ENCODE measurements around the gene LOXHD1. TPM values are rescaled to one million over a fixed set of nuclear protein-coding genes. Genes with fewer than 3 reads are reported as not detected.
A peak's percentile ranks its signal among the peaks of the same experiment; 100 is the strongest.

Gene LOXHD1
- total RNA-seq, 1 donor from 2014 or later = not detected

- ATAC-seq (no peak), DNase-seq (ENCODE audit: low spot score) (no peak)
Measured at GRCh38 chr18:46458472-46458871, 198.5 kb downstream of the LOXHD1 start.

GRCh38 chr18:46456691-46457090 is 200.3 kb downstream of the LOXHD1 start:
- DNase-seq (ENCODE audit: low spot score) (no peak), ATAC-seq (no peak)

DNA sequence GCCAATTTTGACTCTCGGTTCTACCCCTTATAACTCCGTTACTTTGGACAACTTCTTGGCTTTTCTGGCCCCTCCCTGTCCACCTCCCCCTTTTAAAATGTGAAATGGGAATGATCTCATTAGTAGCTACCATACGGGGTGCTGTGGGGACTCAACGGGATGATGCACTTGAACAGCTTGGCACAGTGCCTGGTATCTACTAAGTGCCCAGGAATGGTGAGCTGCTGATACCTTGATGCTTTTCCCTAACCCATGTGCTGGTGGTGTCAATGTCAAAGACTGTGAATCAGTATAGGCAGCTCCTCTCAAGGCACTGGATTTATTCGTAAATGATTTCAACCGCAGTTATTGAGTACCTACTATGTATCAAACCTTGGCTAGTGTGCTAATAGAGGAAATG is 204.2 kb downstream of the LOXHD1 start:
- DNase-seq (ENCODE audit: low spot score) = peak; percentile 14
- ATAC-seq = no peak

GRCh38 chr18:46449499-46449898 is 207.5 kb downstream of the LOXHD1 start:
- ATAC-seq (no peak), DNase-seq (ENCODE audit: low spot score) (no peak)

DNA sequence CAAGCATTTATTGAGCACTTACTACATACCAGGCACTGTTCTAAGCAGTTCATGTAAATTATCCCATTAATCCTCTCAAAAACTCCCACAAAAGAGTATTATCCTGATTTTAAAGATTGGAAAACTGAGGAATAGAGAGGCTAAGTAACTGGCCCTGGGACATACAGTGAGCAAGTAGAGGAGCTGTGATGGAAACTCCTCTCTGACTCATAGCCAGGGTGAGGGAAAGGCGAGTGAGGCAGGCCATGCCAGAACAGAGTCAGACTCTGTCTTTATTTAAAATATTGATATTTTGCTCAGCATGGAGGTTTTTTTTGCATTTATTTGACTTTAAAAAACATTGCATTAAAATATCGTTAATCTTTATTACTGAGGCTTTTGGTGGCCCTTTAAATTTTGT is 208.0 kb downstream of the LOXHD1 start:
- ATAC-seq (no peak), DNase-seq (ENCODE audit: low spot score) (no peak)

DNA sequence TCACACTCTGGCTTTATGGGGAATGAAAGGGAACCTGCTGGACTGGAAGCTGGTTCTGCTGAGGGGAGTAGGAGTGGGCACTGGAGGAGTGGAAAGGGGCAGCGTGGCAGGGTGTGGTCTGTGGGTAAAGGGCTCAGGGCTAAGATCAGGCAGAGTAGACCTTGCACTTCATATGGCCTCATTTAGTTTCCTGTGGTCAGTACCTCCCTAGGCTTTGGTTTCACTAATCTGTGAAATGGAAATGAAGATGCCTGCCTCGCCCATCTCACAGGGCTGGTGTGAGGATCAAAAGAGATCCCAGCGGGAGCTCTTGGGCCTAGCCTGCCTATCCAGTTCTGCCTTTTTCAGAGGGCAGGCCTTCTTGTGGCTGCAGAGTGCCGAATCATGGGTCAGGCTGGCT is 208.7 kb downstream of the LOXHD1 start:
- no peak for ATAC-seq
- DNase-seq (ENCODE audit: low spot score) = peak; percentile 12

- peak; percentile 8 for DNase-seq (ENCODE audit: low spot score)
- ATAC-seq = no peak
Measured at GRCh38 chr18:46447792-46448191, 209.2 kb downstream of the LOXHD1 start.

- ATAC-seq = no peak
- no peak for DNase-seq (ENCODE audit: low spot score)
Measured at GRCh38 chr18:46447323-46447722, 209.7 kb downstream of the LOXHD1 start.

DNA sequence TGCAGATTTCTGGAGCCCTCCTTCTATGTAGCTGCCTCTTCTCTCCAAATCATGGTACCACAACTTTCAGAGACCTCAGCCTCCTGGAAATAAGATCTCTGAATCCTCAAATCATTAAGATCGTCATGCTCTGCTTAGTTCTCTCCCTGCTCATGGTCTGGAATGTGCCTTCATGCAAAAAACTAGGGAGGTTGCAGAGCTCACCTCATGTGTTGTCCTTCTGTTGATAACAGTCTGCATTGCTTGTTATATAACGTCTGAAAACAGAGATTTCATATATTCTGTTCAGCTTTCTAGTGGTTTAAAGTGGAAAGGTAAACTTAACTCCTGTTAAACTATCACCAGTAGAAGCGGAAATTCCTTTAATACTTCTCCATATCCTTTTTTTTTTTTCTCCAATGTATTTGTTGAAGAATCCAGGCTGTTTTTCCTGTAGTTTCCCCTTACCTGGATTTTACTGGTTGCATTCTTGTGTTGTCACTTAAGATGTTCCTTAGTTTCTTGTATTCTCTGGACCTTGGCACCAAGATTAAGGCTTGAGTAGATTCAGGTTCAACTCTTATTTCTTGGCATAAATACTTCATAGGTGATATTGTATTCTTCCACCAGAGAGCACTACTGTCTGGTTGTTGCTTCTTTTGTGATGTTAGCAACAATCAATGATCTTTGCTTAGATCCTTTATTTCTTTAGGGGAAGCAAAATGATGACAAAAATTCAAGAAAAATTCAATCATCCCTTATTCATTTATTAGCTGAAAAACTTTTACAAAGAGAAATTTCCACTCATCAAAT is 211.3 kb downstream of the LOXHD1 start:
- ATAC-seq = no peak
- no peak for DNase-seq (ENCODE audit: low spot score)

DNA sequence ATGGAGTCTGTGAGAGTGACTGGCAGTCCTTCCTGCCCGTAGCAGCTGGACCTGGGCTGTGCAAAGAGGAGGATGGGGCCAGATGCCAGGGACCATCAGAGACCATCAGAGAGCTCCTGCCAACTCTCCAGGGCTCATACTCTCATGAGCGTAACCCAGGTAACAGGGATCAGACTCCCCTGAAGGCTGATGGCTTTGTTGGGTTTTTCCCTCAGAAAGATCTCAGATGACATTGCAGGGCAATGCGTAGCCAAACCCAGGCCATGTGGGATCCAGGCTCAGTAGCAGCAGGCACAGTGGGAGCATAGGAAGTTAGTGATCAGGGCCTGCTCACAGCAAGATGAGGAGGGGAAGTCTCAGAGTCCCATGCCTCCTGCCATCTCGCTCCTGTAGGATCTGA is 218.0 kb downstream of the LOXHD1 start:
- DNase-seq (ENCODE audit: low spot score) = peak; percentile 28
- ATAC-seq = no peak

DNA sequence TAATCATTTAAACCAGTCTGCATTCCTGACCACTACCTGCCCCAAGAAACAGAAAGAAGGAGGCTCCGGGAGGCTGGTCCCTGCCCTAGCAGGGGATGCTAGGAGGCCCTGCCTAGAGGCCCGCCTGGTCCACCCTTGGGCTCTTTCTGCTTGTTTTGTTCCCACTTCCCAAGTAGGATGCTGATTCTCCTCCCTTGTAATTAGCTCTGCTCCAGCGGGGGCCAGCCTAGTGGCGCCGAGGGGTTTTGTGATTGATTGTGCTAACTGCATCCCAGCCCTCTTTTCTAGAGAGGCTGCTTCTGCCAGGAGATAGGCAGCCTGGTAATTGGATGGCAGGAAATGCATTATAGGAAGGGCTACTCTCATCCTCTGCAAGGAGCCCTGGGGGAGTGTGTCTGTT is 220.0 kb downstream of the LOXHD1 start:
- DNase-seq (ENCODE audit: low spot score) (peak; percentile 19), ATAC-seq (no peak)

- DNase-seq (ENCODE audit: low spot score) (no peak), ATAC-seq (no peak)
Measured at GRCh38 chr18:46436621-46437020, 220.4 kb downstream of the LOXHD1 start.

DNA sequence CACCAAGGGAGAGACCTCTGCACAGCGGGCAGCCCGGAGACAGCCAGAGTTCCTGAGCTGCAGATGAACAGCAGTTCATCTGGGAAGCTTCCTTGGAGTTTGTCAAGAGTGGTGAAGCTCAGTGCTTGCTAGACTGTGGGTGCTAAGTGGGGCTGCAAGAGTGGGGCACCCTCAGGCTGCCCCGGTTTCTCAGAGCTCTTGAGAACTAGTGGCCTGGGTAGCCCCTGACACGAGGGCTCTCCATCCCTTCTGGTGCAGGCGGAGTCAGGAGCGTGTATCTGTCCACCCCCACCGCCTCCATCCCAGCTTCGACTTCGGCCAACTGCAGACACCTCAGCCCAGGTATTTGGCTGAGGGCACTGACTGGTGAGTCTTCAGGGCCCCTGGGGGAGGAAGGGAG is 222.0 kb downstream of the LOXHD1 start:
- ATAC-seq (no peak), DNase-seq (ENCODE audit: low spot score) (peak; percentile 28)

GRCh38 chr18:46434629-46435028 is 222.4 kb downstream of the LOXHD1 start:
- ATAC-seq (no peak), DNase-seq (ENCODE audit: low spot score) (peak; percentile 7)

- DNase-seq (ENCODE audit: low spot score) (no peak), ATAC-seq (no peak)
Measured at GRCh38 chr18:46433121-46433826, 223.7 kb downstream of the LOXHD1 start.

- no peak for DNase-seq (ENCODE audit: low spot score)
- peak; percentile 63 for ATAC-seq
Measured at GRCh38 chr18:46431522-46432171, 225.4 kb downstream of the LOXHD1 start.

GRCh38 chr18:46429649-46430224 is 227.3 kb downstream of the LOXHD1 start:
- no peak for DNase-seq (ENCODE audit: low spot score)
- ATAC-seq = no peak

DNA sequence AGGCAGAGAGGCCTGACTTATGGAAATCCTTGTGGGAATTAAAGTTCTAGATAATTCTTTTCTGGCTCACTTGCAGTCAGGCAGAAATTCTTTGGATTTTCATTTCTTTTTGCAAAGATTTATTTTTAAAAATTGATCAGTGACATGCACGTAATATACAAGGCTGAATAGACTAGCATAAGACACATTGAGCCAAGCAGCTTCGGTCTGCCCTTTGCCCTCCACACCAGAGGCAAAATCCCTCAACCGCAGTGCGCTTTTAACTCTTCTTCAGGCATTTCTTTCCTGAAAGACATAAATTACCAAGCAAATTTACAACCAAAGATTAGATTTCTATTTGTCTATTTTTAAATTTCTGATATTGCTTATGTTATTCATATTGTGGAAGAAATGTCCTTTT is 227.9 kb downstream of the LOXHD1 start:
- DNase-seq (ENCODE audit: low spot score) (no peak), ATAC-seq (peak; percentile 61)

GRCh38 chr18:46428368-46428767 is 228.7 kb downstream of the LOXHD1 start:
- DNase-seq (ENCODE audit: low spot score) (peak; percentile 65), ATAC-seq (peak; percentile 86)

DNA sequence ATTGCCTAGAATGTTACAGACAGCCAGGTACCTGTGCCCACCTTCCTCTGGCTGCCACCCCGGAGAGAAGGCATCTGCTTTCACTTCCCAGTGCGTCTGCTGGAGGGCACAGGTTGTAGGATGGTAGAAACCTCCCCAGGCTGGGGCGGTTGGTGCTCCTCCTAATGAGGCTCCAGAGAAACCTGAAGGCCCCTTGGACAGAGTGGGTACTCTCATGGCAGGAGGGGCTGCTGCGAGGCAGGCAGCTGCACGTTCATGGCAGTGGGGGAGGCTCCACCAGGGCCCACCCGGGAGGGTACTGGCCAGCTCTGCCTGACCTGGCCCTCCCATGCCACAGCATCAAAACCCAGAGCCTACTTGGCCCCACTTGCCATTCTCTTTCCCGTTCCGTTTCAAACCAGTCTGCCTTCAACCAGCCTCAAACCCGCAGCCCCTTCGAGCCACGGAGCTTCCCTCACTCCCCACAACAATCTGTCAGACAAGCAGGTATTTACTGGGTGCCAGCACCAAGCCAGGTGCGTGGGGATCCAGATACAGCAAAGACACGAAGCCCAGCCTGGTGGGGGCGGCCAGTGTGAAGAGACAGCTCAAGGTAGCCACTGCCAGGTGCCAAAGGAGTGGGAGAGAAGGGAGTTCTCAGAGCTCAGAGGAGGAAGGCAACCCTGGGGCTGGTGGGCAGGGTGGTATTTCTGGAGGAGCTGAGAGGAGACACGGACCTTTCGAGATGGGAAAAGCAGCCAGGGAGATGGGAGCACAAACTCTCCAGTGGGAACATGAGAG is 229.6 kb downstream of the LOXHD1 start:
- DNase-seq (ENCODE audit: low spot score) (no peak), ATAC-seq (no peak)
